ENCODE measurements around the gene FKRP. TPM values are rescaled to one million over a fixed set of nuclear protein-coding genes. Genes with fewer than 3 reads are reported as not detected.

FKRP gene
- total and polyA plus RNA-seq, 2 of the 13 experiments (the other 11 are each of a cell fraction or from before 2014, with no cell fraction given), result 7.3 to 9.8 TPM

DNA sequence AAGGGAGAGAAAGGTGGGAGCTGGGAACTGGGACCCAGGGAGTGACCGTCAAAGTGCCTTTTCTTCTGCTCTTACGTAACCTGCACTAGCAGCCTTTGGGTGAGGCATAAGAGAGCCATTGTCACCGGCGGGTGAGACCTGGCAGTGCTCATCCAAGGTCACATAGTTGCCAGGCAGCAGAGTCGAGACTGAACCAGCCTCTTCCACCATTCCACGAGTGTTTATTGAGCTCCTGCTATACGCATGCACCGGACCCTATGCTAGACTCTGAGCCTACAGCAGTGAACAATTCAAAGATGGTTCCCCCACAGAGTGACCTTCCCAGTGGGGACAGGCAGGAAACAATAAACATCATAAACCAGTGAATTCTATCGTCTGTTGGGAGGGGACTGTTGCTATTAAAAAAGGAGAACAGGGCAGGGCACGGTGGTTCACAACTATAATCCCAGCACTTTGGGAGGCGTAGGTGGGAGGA lies 19.0 kb downstream of the FKRP start (continued):
- TF ChIP-seq, protein P1, sequence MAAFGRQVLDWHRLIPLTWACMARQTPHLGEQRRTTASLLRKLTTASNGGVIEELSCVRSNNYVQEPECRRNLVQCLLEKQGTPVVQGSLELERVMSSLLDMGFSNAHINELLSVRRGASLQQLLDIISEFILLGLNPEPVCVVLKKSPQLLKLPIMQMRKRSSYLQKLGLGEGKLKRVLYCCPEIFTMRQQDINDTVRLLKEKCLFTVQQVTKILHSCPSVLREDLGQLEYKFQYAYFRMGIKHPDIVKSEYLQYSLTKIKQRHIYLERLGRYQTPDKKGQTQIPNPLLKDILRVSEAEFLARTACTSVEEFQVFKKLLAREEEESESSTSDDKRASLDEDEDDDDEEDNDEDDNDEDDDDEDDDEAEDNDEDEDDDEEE (CRISPR knock-in tag; IDR thresholded peaks at IDR 0.05), result 0 out of 2 replicates have a peak, but pooled peaks have one; percentile 71
- TF ChIP-seq BORCS8-MEF2B (CRISPR knock-in tag; IDR thresholded peaks at IDR 0.05) (0 out of 2 replicates have a peak, but pooled peaks have one; percentile 45), HDAC2 (CRISPR knock-in tag; IDR thresholded peaks at IDR 0.05) (peak; percentile 89), HOXA3 (CRISPR knock-in tag; IDR thresholded peaks at IDR 0.05) (peak; percentile 54; the same call in 1 of the 2 replicates), ZNF24 (IDR thresholded peaks at IDR 0.05) (no peak), SAP130 (CRISPR knock-in tag; IDR thresholded peaks at IDR 0.05; ENCODE audit: low read depth) (peak; percentile 70), ZNF598 (CRISPR knock-in tag; IDR thresholded peaks at IDR 0.05; ENCODE audit: borderline replicate concordance) (no peak), YY1 (IDR thresholded peaks at IDR 0.05; ENCODE audit: insufficient read depth, insufficient replicate concordance, low read depth, low read length) (peak; percentile 55), ERF (CRISPR knock-in tag; IDR thresholded peaks at IDR 0.05) (peak; percentile 50; the same call in 1 of the 2 replicates), DMAP1 (CRISPR knock-in tag; IDR thresholded peaks at IDR 0.05) (0 out of 2 replicates have a peak, but pooled peaks have one; percentile 19), TEAD3 (CRISPR knock-in tag; optimal IDR thresholded peaks at IDR 0.05; ENCODE audit: borderline replicate concordance) (peak; percentile 88), ZNF331 (CRISPR knock-in tag; IDR thresholded peaks at IDR 0.05) (peak; percentile 83), SMAD3 (CRISPR knock-in tag; IDR thresholded peaks at IDR 0.05) (peak; percentile 41), ZMYM2 (CRISPR knock-in tag; IDR thresholded peaks at IDR 0.05) (peak; percentile 81)
- TF ChIP-seq, protein P2, sequence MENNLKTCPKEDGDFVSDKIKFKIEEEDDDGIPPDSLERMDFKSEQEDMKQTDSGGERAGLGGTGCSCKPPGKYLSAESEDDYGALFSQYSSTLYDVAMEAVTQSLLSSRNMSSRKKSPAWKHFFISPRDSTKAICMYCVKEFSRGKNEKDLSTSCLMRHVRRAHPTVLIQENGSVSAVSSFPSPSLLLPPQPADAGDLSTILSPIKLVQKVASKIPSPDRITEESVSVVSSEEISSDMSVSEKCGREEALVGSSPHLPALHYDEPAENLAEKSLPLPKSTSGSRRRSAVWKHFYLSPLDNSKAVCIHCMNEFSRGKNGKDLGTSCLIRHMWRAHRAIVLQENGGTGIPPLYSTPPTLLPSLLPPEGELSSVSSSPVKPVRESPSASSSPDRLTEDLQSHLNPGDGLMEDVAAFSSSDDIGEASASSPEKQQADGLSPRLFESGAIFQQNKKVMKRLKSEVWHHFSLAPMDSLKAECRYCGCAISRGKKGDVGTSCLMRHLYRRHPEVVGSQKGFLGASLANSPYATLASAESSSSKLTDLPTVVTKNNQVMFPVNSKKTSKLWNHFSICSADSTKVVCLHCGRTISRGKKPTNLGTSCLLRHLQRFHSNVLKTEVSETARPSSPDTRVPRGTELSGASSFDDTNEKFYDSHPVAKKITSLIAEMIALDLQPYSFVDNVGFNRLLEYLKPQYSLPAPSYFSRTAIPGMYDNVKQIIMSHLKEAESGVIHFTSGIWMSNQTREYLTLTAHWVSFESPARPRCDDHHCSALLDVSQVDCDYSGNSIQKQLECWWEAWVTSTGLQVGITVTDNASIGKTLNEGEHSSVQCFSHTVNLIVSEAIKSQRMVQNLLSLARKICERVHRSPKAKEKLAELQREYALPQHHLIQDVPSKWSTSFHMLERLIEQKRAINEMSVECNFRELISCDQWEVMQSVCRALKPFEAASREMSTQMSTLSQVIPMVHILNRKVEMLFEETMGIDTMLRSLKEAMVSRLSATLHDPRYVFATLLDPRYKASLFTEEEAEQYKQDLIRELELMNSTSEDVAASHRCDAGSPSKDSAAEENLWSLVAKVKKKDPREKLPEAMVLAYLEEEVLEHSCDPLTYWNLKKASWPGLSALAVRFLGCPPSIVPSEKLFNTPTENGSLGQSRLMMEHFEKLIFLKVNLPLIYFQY (CRISPR knock-in tag; IDR thresholded peaks at IDR 0.05; ENCODE audit: borderline replicate concordance), result 0 out of 2 replicates have a peak, but pooled peaks have one; percentile 22
- TF ChIP-seq, protein P3, sequence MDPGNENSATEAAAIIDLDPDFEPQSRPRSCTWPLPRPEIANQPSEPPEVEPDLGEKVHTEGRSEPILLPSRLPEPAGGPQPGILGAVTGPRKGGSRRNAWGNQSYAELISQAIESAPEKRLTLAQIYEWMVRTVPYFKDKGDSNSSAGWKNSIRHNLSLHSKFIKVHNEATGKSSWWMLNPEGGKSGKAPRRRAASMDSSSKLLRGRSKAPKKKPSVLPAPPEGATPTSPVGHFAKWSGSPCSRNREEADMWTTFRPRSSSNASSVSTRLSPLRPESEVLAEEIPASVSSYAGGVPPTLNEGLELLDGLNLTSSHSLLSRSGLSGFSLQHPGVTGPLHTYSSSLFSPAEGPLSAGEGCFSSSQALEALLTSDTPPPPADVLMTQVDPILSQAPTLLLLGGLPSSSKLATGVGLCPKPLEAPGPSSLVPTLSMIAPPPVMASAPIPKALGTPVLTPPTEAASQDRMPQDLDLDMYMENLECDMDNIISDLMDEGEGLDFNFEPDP (CRISPR knock-in tag; conservative IDR thresholded peaks at IDR 0.05), result no peak
- TF ChIP-seq, protein P4, sequence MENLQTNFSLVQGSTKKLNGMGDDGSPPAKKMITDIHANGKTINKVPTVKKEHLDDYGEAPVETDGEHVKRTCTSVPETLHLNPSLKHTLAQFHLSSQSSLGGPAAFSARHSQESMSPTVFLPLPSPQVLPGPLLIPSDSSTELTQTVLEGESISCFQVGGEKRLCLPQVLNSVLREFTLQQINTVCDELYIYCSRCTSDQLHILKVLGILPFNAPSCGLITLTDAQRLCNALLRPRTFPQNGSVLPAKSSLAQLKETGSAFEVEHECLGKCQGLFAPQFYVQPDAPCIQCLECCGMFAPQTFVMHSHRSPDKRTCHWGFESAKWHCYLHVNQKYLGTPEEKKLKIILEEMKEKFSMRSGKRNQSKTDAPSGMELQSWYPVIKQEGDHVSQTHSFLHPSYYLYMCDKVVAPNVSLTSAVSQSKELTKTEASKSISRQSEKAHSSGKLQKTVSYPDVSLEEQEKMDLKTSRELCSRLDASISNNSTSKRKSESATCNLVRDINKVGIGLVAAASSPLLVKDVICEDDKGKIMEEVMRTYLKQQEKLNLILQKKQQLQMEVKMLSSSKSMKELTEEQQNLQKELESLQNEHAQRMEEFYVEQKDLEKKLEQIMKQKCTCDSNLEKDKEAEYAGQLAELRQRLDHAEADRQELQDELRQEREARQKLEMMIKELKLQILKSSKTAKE (CRISPR knock-in tag; IDR thresholded peaks at IDR 0.05; ENCODE audit: borderline replicate concordance), result peak; percentile 76
- TF ChIP-seq, protein P5, sequence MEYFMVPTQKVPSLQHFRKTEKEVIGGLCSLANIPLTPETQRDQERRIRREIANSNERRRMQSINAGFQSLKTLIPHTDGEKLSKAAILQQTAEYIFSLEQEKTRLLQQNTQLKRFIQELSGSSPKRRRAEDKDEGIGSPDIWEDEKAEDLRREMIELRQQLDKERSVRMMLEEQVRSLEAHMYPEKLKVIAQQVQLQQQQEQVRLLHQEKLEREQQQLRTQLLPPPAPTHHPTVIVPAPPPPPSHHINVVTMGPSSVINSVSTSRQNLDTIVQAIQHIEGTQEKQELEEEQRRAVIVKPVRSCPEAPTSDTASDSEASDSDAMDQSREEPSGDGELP (IDR thresholded peaks at IDR 0.05; ENCODE audit: borderline replicate concordance, low read depth), result no peak
- TF ChIP-seq, protein P6, sequence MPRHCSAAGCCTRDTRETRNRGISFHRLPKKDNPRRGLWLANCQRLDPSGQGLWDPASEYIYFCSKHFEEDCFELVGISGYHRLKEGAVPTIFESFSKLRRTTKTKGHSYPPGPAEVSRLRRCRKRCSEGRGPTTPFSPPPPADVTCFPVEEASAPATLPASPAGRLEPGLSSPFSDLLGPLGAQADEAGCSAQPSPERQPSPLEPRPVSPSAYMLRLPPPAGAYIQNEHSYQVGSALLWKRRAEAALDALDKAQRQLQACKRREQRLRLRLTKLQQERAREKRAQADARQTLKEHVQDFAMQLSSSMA (CRISPR knock-in tag; IDR thresholded peaks at IDR 0.05), result no peak; the same call in 1 of the 2 replicates
